ENCODE results near the gene RB1. TPM values are rescaled to one million over a fixed set of nuclear protein-coding genes. Genes with fewer than 3 reads are reported as not detected.

RB1 gene
- total and polyA plus RNA-seq, 9 of the 15 experiments (the other 6 are each of a cell fraction or from before 2014, with no cell fraction given), result 5.0 to 23.8 (median 17.9) TPM

DNA sequence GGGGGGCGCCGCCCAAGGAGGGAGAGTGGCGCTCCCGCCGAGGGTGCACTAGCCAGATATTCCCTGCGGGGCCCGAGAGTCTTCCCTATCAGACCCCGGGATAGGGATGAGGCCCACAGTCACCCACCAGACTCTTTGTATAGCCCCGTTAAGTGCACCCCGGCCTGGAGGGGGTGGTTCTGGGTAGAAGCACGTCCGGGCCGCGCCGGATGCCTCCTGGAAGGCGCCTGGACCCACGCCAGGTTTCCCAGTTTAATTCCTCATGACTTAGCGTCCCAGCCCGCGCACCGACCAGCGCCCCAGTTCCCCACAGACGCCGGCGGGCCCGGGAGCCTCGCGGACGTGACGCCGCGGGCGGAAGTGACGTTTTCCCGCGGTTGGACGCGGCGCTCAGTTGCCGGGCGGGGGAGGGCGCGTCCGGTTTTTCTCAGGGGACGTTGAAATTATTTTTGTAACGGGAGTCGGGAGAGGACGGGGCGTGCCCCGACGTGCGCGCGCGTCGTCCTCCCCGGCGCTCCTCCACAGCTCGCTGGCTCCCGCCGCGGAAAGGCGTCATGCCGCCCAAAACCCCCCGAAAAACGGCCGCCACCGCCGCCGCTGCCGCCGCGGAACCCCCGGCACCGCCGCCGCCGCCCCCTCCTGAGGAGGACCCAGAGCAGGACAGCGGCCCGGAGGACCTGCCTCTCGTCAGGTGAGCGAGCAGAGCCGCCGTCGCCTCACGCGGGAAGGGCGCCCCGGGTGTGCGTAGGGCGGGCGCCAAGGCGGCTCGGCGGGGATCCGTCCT is at the start of gene RB1 (continued):
- peak in 2 of 3 experiments; percentile 20 to 25 for TF ChIP-seq YY1 (IDR thresholded peaks at IDR 0.05; ENCODE audit: borderline replicate concordance in 1 of 3, control insufficient read depth in 1 of 3, extremely low read depth in 1 of 3, insufficient read depth in 3 of 3, insufficient read length in 1 of 3, insufficient replicate concordance in 2 of 3, low read depth in 1 of 3, low read length in 2 of 3)
- TF ChIP-seq NCOA6 (IDR thresholded peaks at IDR 0.05), result peak; percentile 96
- no peak for TF ChIP-seq SMC3 (conservative IDR thresholded peaks at IDR 0.05; ENCODE audit: insufficient read depth, low read depth, low read length)
- no peak for TF ChIP-seq ESRRB (CRISPR knock-in tag; IDR thresholded peaks at IDR 0.05; ENCODE audit: borderline replicate concordance)
- TF ChIP-seq TEAD1 (CRISPR knock-in tag; IDR thresholded peaks at IDR 0.05), result 0 out of 4 replicates have a peak, but pooled peaks of 1 of the 2 experiments have one; percentile 30
- peak; percentile 66 for TF ChIP-seq RBBP5 (IDR thresholded peaks at IDR 0.05; ENCODE audit: borderline replicate concordance, insufficient read depth, low read length, poor library complexity, severe bottlenecking)
- TF ChIP-seq ZNF263 (CRISPR knock-in tag; IDR thresholded peaks at IDR 0.05; ENCODE audit: borderline replicate concordance), result peak; percentile 99
- peak; percentile 19; the same call in 1 of the 2 replicates for TF ChIP-seq SIN3B (IDR thresholded peaks at IDR 0.05; ENCODE audit: low read depth)
- 0 out of 2 replicates have a peak, but pooled peaks have one; percentile 21 for TF ChIP-seq KLF1 (tag; IDR thresholded peaks at IDR 0.05)
- TF ChIP-seq RNF2 (IDR thresholded peaks at IDR 0.05), result peak; percentile 53; the same call in 1 of the 2 replicates
- TF ChIP-seq TOE1 (IDR thresholded peaks at IDR 0.05; ENCODE audit: borderline replicate concordance), result 0 out of 2 replicates have a peak, but pooled peaks have one; percentile 17
- TF ChIP-seq TOE1 (CRISPR knock-in tag; IDR thresholded peaks at IDR 0.05; ENCODE audit: borderline replicate concordance, low read depth), result no peak
- no peak for TF ChIP-seq ZNF408 (CRISPR knock-in tag; IDR thresholded peaks at IDR 0.05; ENCODE audit: low read depth)
- TF ChIP-seq FOS (IDR thresholded peaks at IDR 0.05; ENCODE audit: extremely low read depth, insufficient read length), result no peak
- peak; percentile 29; the same call in 1 of the 2 replicates for TF ChIP-seq GTF2E2 (tag; IDR thresholded peaks at IDR 0.05)
- TF ChIP-seq MYC (IDR thresholded peaks at IDR 0.05; ENCODE audit: low read depth, low read length), result peak; percentile 54
- no peak for TF ChIP-seq MYC (CRISPR knock-in tag; IDR thresholded peaks at IDR 0.05; ENCODE audit: borderline replicate concordance, low read depth)
- TF ChIP-seq L3MBTL2 (IDR thresholded peaks at IDR 0.05), result peak; percentile 40
- TF ChIP-seq TAF9B (IDR thresholded peaks at IDR 0.05; ENCODE audit: partially characterized antibody), result peak; percentile 54
- TF ChIP-seq, protein P1, sequence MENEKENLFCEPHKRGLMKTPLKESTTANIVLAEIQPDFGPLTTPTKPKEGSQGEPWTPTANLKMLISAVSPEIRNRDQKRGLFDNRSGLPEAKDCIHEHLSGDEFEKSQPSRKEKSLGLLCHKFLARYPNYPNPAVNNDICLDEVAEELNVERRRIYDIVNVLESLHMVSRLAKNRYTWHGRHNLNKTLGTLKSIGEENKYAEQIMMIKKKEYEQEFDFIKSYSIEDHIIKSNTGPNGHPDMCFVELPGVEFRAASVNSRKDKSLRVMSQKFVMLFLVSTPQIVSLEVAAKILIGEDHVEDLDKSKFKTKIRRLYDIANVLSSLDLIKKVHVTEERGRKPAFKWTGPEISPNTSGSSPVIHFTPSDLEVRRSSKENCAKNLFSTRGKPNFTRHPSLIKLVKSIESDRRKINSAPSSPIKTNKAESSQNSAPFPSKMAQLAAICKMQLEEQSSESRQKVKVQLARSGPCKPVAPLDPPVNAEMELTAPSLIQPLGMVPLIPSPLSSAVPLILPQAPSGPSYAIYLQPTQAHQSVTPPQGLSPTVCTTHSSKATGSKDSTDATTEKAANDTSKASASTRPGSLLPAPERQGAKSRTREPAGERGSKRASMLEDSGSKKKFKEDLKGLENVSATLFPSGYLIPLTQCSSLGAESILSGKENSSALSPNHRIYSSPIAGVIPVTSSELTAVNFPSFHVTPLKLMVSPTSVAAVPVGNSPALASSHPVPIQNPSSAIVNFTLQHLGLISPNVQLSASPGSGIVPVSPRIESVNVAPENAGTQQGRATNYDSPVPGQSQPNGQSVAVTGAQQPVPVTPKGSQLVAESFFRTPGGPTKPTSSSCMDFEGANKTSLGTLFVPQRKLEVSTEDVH (IDR thresholded peaks at IDR 0.05; ENCODE audit: low read depth, partially characterized antibody), result peak; percentile 100
- peak; percentile 66 for TF ChIP-seq EP400 (IDR thresholded peaks at IDR 0.05)
- TF ChIP-seq RBFOX2 (IDR thresholded peaks at IDR 0.05; ENCODE audit: low read depth, low read length), result peak; percentile 96
- TF ChIP-seq, protein P2, sequence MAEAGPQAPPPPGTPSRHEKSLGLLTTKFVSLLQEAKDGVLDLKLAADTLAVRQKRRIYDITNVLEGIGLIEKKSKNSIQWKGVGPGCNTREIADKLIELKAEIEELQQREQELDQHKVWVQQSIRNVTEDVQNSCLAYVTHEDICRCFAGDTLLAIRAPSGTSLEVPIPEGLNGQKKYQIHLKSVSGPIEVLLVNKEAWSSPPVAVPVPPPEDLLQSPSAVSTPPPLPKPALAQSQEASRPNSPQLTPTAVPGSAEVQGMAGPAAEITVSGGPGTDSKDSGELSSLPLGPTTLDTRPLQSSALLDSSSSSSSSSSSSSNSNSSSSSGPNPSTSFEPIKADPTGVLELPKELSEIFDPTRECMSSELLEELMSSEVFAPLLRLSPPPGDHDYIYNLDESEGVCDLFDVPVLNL (CRISPR knock-in tag; IDR thresholded peaks at IDR 0.05; ENCODE audit: low read depth), result peak; percentile 67; the same call in 1 of the 2 replicates
- no peak for TF ChIP-seq KLF13 (tag; IDR thresholded peaks at IDR 0.05; ENCODE audit: borderline replicate concordance, low read depth)

All from K562 (cell line).